ENCODE results near the gene NHEJ1.

The NHEJ1 gene

DNA sequence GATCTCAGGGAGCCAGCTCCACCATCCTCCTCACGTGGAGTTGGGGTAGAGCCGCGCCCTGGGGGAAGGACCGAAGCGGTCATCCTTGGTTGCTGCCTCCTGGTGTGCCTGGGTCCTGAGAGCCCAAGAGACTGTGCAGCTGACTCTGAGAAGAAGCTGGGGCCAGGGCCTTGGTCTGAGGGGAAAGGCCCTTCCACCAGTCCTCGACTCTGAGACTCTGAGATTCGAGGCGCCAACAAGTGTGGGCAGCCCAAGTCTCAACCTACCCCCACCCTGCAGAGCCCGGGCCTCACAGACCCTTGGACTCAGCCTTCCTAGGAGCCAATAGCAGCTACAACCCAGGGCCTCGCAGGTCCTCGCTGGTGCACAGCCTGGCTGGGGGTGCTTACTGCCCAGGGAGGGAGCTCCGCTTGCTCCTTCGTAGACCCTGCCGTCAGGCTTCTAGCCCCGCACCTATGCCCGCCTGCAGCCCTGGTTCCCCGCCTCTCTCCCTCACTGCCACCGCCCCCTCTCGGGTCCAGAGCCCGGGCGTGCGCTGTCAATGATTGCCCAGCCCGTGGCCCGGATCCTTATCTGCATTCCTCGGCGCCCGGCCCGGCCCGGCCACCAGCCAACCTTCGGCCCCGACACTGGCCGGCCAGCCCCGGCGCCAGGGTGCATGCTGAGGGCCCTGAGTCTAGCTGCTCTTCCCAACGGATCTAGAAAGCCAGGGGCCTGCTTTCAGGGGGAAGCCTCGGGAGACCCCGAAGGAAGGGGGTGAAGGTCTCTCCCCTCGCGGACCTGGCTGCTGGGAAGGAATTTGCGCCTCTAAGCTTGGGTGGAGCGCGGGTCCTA lies 101.9 kb downstream of the NHEJ1 start:
- H3K9ac ChIP-seq (ENCODE audit: low read length), result no peak overlapping the region
- no peaks in the 10 kb centered on the region for H3K36me3 ChIP-seq (replicated peaks; ENCODE audit: insufficient read depth, low read length)
- TF ChIP-seq EZH2 (optimal IDR thresholded peaks at IDR 0.05; ENCODE audit: low read depth, low read length) (no peak), EZH2phosphoT487 (IDR thresholded peaks at IDR 0.05; ENCODE audit: low read length) (no peak)
- TF ChIP-seq, protein P1, sequence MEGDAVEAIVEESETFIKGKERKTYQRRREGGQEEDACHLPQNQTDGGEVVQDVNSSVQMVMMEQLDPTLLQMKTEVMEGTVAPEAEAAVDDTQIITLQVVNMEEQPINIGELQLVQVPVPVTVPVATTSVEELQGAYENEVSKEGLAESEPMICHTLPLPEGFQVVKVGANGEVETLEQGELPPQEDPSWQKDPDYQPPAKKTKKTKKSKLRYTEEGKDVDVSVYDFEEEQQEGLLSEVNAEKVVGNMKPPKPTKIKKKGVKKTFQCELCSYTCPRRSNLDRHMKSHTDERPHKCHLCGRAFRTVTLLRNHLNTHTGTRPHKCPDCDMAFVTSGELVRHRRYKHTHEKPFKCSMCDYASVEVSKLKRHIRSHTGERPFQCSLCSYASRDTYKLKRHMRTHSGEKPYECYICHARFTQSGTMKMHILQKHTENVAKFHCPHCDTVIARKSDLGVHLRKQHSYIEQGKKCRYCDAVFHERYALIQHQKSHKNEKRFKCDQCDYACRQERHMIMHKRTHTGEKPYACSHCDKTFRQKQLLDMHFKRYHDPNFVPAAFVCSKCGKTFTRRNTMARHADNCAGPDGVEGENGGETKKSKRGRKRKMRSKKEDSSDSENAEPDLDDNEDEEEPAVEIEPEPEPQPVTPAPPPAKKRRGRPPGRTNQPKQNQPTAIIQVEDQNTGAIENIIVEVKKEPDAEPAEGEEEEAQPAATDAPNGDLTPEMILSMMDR (IDR thresholded peaks at IDR 0.05; ENCODE audit: low read length), result no peak
- H3K4me3 ChIP-seq (ENCODE audit: low read length), result no peak overlapping the region
- peaks cover 69% of the 10 kb centered on the region for H3K27me3 ChIP-seq (replicated peaks; ENCODE audit: insufficient read depth, low read length)
- H2AFZ ChIP-seq (ENCODE audit: low read length), result no peak overlapping the region
- H3K27ac ChIP-seq (ENCODE audit: low read length), result no peak overlapping the region
- no peaks in the 10 kb centered on the region for H3K79me2 ChIP-seq (ENCODE audit: low read length)
- H4K20me1 ChIP-seq (ENCODE audit: insufficient read depth, low read length), result no peaks in the 10 kb centered on the region
- peak overlapping the region; percentile 33; the same call in 1 of the 2 replicates for H3K4me2 ChIP-seq (ENCODE audit: low read depth, low read length)
- H3K9me3 ChIP-seq (replicated peaks; ENCODE audit: insufficient read depth, low read length), result no peaks in the 10 kb centered on the region
- no peaks in the 10 kb centered on the region for H3F3A ChIP-seq (ENCODE audit: insufficient read depth, low read length)
- H3K4me1 ChIP-seq (ENCODE audit: low read length), result no peaks in the 10 kb centered on the region
- no peak for DNase-seq
- no peaks in the 10 kb centered on the region for H3K9me2 ChIP-seq (replicated peaks; ENCODE audit: insufficient read depth, low read length)

DNA sequence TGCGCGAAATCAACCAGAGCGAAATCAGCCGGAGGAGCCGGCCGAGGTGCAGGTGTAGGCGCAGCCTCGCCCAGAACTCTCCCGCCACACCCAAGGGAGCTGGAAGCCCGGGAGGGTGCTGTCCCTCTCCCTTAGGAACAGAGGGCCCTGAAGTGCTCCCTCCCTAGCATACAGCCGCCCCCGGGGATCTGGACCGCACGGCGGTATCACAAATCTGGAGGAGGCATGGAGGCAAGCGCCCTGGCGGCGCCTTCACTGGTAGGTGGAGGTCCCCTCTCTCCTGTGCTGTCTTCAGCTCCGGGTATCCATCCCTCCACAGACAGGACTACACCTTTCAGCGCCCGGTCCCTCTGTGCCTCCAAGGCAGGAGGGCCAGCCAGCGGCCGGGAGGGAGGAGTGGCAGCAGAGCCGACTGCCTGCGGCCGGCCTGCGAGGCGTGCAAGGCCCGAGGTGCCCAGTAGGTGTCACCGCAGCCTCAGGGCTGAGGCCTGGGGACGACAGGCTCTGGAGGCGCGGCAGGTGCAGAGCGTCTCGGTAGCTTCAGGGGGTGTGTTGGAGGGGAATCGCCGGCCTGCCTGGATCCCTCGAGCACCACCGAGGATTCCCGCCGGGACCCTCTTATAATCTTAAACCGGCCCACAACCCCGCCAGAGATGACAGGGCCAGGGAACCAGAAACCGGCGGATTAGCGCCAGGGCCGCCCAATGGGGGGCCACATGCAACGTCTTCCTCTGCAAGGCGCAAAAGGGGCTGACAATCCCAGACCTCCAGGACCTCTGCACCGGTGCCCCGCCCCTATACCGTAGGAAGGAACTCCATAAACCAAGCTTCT lies 102.7 kb downstream of the NHEJ1 start:
- Histone ChIP-seq H4K20me1 (ENCODE audit: insufficient read depth, low read length) (no peaks in the 10 kb centered on the region), H3K27me3 (replicated peaks; ENCODE audit: insufficient read depth, low read length) (peaks cover 71% of the 10 kb centered on the region), H3K9me2 (replicated peaks; ENCODE audit: insufficient read depth, low read length) (no peaks in the 10 kb centered on the region), H3K79me2 (ENCODE audit: low read length) (no peaks in the 10 kb centered on the region), H3K4me3 (ENCODE audit: low read length) (no peak overlapping the region), H3K4me2 (ENCODE audit: low read depth, low read length) (peak overlapping the region; percentile 33; the same call in 1 of the 2 replicates), H3F3A (ENCODE audit: insufficient read depth, low read length) (no peaks in the 10 kb centered on the region), H3K27ac (ENCODE audit: low read length) (no peak overlapping the region), H3K9me3 (replicated peaks; ENCODE audit: insufficient read depth, low read length) (no peaks in the 10 kb centered on the region), H3K9ac (ENCODE audit: low read length) (no peak overlapping the region), H3K36me3 (replicated peaks; ENCODE audit: insufficient read depth, low read length) (no peaks in the 10 kb centered on the region), H2AFZ (ENCODE audit: low read length) (no peak overlapping the region), H3K4me1 (ENCODE audit: low read length) (no peaks in the 10 kb centered on the region)
- DNase-seq, result peak; percentile 75
- TF ChIP-seq EZH2phosphoT487 (IDR thresholded peaks at IDR 0.05; ENCODE audit: low read length) (no peak), EZH2 (optimal IDR thresholded peaks at IDR 0.05; ENCODE audit: low read depth, low read length) (no peak)
- TF ChIP-seq, protein P1 (IDR thresholded peaks at IDR 0.05; ENCODE audit: low read length), result peak; percentile 87

DNA sequence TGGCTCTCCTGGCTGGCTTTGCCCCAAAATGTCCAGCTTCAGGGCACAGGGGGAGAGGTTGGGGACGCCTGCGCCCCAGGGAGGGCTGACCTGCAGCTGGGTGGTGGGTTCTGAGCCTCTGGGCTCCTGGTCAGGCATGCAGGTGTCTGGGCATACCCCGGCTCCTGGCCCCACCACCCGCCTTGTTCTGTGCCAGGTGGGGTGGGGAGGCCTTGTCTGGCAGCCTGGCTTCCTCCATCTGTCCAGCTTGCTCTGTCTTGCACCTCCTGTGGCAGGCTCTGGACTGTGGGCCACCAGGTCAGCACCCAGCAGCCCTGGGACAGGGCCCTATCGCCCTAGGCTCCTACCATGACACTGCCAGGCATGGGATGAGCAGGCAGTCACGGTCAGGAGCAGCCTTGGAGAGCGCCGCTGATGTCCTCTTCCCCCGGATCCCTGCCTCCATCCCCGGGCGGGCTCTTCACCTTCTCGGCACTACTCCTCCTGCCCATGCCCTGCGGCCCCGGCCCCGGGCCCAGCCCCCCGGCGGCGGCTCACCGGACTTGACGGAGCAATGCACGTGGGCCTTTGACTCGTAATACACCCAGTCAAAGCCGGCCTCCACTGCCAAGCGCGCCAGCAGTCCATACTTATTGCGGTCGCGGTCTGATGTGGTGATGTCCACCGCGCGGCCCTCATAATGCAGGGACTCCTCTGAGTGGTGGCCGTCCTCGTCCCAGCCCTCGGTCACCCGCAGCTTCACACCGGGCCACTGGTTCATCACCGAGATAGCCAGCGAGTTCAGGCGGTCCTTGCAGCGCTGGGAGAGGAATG lies 103.5 kb downstream of the NHEJ1 start:
- Histone ChIP-seq H3K4me1 (ENCODE audit: low read length) (no peaks in the 10 kb centered on the region), H3K27ac (ENCODE audit: low read length) (no peak overlapping the region), H3K36me3 (replicated peaks; ENCODE audit: insufficient read depth, low read length) (no peaks in the 10 kb centered on the region), H2AFZ (ENCODE audit: low read length) (no peak overlapping the region), H3K9me3 (replicated peaks; ENCODE audit: insufficient read depth, low read length) (no peaks in the 10 kb centered on the region), H3K4me2 (ENCODE audit: low read depth, low read length) (no peak overlapping the region), H3F3A (ENCODE audit: insufficient read depth, low read length) (no peaks in the 10 kb centered on the region), H3K4me3 (ENCODE audit: low read length) (no peak overlapping the region), H4K20me1 (ENCODE audit: insufficient read depth, low read length) (no peaks in the 10 kb centered on the region), H3K9me2 (replicated peaks; ENCODE audit: insufficient read depth, low read length) (no peaks in the 10 kb centered on the region), H3K27me3 (replicated peaks; ENCODE audit: insufficient read depth, low read length) (peaks cover 67% of the 10 kb centered on the region), H3K9ac (ENCODE audit: low read length) (no peak overlapping the region), H3K79me2 (ENCODE audit: low read length) (no peaks in the 10 kb centered on the region)
- DNase-seq, result no peak
- TF ChIP-seq EZH2phosphoT487 (IDR thresholded peaks at IDR 0.05; ENCODE audit: low read length) (no peak), EZH2 (optimal IDR thresholded peaks at IDR 0.05; ENCODE audit: low read depth, low read length) (no peak)
- TF ChIP-seq, protein P1 (IDR thresholded peaks at IDR 0.05; ENCODE audit: low read length), result no peak
